AML-193 (cell line): ENCODE results near the gene AFF1.

ENCODE experiments used
- DNase-seq, 2 experiments: peaks; one replicate each; lab custom pipeline; 2025; lab: John Stamatoyannopoulos, UW

AFF1 gene

DNA sequence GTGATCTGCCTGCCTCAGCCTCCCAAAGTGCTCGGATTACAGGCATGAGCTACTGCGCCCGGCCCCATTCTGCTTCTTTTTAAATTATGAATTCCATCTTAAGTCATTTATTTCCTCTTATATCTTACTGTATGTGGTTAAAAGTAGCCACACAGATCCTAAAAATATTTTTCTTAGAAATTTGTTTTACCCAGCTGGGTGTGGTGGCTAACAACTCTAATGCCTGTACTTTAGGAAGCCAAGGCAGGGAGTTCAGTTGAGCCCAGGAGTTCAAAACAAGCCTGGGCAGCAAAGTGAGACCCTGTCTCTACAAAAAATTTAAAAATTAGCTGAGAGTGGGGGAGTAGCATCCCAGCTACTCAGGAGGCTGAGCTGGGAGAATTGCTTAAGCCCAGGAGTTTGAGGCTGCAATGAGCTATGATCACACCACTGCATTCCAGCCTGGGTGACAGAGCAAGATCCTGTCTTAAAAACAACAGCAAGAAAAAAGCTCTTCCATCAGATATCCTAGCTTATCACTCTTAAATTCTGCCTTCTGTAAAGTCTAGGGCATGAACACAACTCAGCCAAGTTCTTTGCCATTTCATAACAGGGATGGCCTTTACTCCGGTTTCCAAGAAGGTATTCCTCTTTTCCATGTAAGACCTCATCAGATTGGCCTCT is 15.1 kb upstream of the AFF1 start:
- DNase-seq, result no peak

- DNase-seq, result peak; percentile 88 to 90
Measured at GRCh38 chr4:86921608-86922252, 13.1 kb upstream of the AFF1 start.

- DNase-seq, result no peak
Measured at GRCh38 chr4:86924811-86925210, 10.0 kb upstream of the AFF1 start.

- no peak for DNase-seq
Measured at GRCh38 chr4:86926435-86927086, 8.2 kb upstream of the AFF1 start.

DNA sequence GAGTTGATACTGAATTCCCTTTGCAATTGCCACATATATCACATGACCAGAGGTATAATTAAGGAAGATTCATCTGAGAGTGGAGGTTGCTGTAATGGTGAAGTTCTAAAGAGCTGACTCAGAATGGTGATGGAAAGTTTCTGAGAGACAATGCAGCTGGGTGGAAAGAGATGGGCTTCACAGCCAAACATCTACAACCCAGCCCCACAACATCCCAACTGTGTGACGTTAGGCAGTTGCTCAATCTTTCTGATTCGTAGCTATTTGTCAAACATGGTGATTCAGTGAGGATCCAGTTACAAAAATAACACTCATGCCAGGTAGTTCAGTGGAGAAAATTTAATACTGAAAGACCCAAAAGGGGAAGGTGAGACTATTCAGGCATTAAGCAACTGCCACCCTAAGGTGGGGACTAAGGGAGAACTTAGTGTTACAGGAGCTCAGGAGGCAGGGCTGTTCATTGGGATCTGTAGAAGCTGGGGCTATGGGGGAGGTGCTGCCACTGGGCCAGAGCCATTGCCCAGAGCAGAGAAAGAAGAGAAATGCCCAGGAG is 6.9 kb upstream of the AFF1 start:
- DNase-seq, result peak; percentile 51 to 65

- peak in 1 of 2 experiments; percentile 28 for DNase-seq
Measured at GRCh38 chr4:86928400-86929255, 6.2 kb upstream of the AFF1 start.

GRCh38 chr4:86934147-86934770 is 552 bp upstream of the AFF1 start:
- DNase-seq, result no peak

GRCh38 chr4:86935566-86935852 is 698 bp downstream of the AFF1 start:
- no peak for DNase-seq

GRCh38 chr4:86935853-86936733 is 1.3 kb downstream of the AFF1 start:
- peak; percentile 60 to 62 for DNase-seq

GRCh38 chr4:86938771-86939520 is 4.1 kb downstream of the AFF1 start:
- DNase-seq, result peak; percentile 35 to 46

- DNase-seq, result no peak
Measured at GRCh38 chr4:86939729-86940575, 5.1 kb downstream of the AFF1 start.

GRCh38 chr4:86940920-86941460 is 6.2 kb downstream of the AFF1 start:
- DNase-seq, result no peak

- DNase-seq, result no peak
Measured at GRCh38 chr4:86942185-86942666, 7.4 kb downstream of the AFF1 start.

DNA sequence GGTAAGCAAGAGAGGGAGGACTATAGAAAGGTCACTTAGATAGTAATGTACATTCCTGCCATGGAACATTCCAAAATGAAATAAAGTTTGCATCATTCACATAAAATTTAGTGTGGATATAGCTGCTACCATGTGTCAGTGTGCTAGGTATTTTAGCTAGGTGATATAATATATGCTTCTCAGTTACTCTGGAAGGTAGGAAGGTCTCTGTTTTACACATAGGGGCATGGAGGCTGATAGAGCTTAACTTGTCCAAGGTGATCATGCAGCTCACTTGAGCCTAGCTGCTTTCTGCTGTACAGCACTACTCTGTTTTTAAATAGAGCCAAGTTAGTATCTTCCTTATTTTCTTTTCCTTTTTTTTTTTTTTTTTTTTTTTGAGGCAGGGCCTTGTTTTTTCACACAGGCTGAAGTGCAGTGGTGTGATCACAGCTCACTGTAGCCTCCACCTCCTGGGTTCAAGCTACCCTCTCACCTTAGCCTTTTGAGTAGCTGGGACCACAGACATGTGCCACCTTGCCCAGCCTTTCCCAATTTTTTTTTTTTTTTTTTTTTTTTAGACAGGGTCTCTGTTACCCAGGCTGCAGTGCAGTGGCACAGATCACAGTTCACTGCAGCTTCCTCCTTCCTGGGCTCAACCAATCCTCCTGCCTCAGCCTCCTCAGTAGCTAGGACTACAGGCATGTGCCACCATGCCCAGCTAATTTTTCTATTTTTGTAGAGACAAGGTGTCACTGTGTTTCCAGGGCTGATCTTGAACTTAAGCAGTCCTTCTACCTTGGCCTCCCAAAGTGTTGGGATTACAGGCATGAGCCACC is 10.4 kb downstream of the AFF1 start:
- no peak for DNase-seq

DNA sequence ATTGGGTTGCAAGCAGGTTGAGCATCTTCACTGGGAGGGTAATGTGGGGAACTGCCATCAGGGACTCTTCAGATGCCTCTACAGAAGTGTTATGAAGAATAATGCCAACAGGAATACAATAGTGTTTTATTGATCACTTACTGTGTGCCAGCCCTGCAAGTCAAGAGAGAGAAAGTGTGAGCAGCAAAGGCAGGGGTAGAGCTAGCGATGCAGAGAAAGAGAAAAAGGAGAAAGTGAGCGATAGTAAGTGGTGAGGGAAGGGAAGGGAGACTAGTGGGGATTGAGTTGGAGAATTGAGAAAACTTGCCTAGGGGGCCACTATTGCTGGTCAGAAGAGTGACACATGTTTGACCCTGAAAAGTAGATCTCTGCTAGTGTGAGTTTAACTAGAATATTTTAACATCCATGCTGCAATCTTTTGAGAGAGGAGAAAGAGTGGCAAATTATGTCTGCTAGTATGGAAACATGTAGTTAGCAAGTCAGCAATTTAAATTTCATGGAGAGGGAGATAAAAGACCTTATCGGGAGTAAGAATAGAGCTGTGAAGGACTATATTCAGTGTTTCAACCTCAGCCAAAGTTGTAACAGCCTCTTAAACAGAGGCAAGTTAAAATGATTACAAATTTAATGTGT is 12.2 kb downstream of the AFF1 start:
- DNase-seq, result no peak

DNA sequence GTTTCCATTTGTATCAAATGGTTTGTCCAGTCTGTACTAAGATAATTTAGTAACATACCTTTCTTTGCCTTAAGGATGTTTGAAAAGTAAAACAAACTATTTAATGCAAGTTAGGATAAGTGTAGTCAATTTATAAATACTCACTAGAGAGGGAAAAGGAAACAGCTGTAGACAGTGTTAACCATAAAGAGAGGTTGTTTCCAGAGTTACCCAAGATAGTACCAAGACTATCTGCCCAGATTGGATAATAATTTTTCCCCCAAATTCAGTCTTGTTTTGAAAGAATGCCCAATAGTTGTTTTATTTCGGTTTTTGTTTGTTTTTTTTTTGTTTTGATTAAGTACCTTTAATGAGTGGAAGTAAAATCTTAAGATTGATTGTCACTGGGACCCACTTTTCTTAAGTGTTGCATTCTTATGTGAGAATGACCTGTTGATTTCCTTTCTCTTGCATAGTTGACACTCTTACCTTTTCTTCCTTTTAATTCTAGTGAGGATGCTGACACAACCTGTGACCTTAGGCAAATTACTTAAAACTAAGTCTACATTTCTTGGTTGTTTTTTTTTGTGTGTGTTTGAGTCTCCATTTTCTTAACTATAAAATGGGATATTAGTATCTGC is 12.8 kb downstream of the AFF1 start:
- DNase-seq, result no peak

GRCh38 chr4:86948276-86948675 is 13.5 kb downstream of the AFF1 start:
- DNase-seq, result no peak
